GM12874 (cell line): ENCODE measurements around the gene EPHB2.

Experiments
- CTCF ChIP-seq: IDR thresholded peaks from 2 replicates; pipeline ENCODE4 v1.5.1; 2011; ENCODE audit warnings: low read depth, mild to moderate bottlenecking, control low read depth, low read length, moderate library complexity; ENCODE audit not compliant: insufficient read depth

EPHB2 gene

GRCh38 chr1:22814176-22815042 is 103.8 kb downstream of the EPHB2 start:
- TF ChIP-seq CTCF, result no peak

- no peak for TF ChIP-seq CTCF
Measured at GRCh38 chr1:22815043-22815365, 104.4 kb downstream of the EPHB2 start.

- TF ChIP-seq CTCF, result no peak
Measured at GRCh38 chr1:22815421-22816066, 104.9 kb downstream of the EPHB2 start.

- no peak for TF ChIP-seq CTCF
Measured at GRCh38 chr1:22816067-22816775, 105.6 kb downstream of the EPHB2 start.

- no peak for TF ChIP-seq CTCF
Measured at GRCh38 chr1:22816803-22817202, 106.2 kb downstream of the EPHB2 start.

GRCh38 chr1:22817462-22817861 is 106.8 kb downstream of the EPHB2 start:
- no peak for TF ChIP-seq CTCF

GRCh38 chr1:22818061-22818770 is 107.6 kb downstream of the EPHB2 start:
- no peak for TF ChIP-seq CTCF
